Stomach (tissue), 9 donors: ENCODE results near the gene PDCD2L. TPM values are rescaled to one million over a fixed set of nuclear protein-coding genes. Genes with fewer than 3 reads are reported as not detected.

Experiments
- DNase-seq, 2 donors: peaks; one replicate each; pipeline versions ENCODE4 v3.0.0 to v3.0.0-alpha.2; 2013 to 2019
- H3K27ac ChIP-seq, 5 donors: fragments of 200-600 bp in 4 of 5; sonication (generic) in 4 of 5; one replicate each; pipeline ENCODE4 v1.5.1; 2013 to 2019; ENCODE audit warnings: mild to moderate bottlenecking in 1 of 5, moderate library complexity in 1 of 5
- H3K27me3 ChIP-seq, 3 donors: fragments of 200-600 bp; sonication (generic); one replicate each; pipeline ENCODE4 v1.5.1; 2017 to 2019; ENCODE audit warnings: mixed run types in 1 of 3
- H3K36me3 ChIP-seq, 4 donors: fragments of 200-600 bp; sonication (generic); 1 replicate in 3 of 4; 2 replicates in 1 of 4; pipeline ENCODE4 v1.5.1; 2016 to 2019
- H3K4me1 ChIP-seq, 4 donors: fragments of 200-600 bp; sonication (generic); one replicate each; pipeline ENCODE4 v1.5.1; 2016 to 2019
- H3K4me3 ChIP-seq, 4 donors: fragments of 200-600 bp; sonication (generic) in 3 of 4; one replicate each; pipeline ENCODE4 v1.5.1; 2016 to 2019; ENCODE audit warnings: mild to moderate bottlenecking in 1 of 4
- H3K9me3 ChIP-seq, 4 donors: fragments of 200-600 bp; sonication (generic); one replicate each; pipeline ENCODE4 v1.5.1; 2016 to 2019
- EP300 ChIP-seq: sonication (generic); formaldehyde crosslinking; IDR thresholded peaks from one replicate; pipeline ENCODE4 v1.6.1; 2017; ENCODE audit warnings: antibody characterized with exemption
- POLR2A ChIP-seq, 4 donors: fragments of 450-650 bp; IDR thresholded peaks; one replicate each; pipeline ENCODE4 v1.6.1; 2016; ENCODE audit warnings: antibody characterized with exemption in 4 of 4, control low read depth in 2 of 4, mild to moderate bottlenecking in 1 of 4, moderate library complexity in 1 of 4
- POLR2AphosphoS5 ChIP-seq, 3 donors: sonication (generic); formaldehyde crosslinking; IDR thresholded peaks; one replicate each; pipeline ENCODE4 v1.6.1; 2016; ENCODE audit warnings: antibody characterized with exemption in 3 of 3
- WGBS, 5 donors: extraction: QIAGEN DNeasy Blood & Tissue Kit in 3 of 5; methylation state at CpG; one replicate each; pipeline versions ENCODE4 v1.1.5 to v1.1.7; 2013 to 2018; 5-methylcytosine and 5-hydroxymethylcytosine counted together
- intact Hi-C: fragments of 100-400 bp; cut with DNase I; formaldehyde crosslinking; loops from one replicate; pipeline ENCODE4 v1.15.1; 2023; ENCODE audit warnings: low total_unique reads
- polyA plus RNA-seq, 3 donors: library from polyadenylated mRNA; stranded (reverse); fragments of 200-250 nt; gene quantifications; one replicate each; pipeline ENCODE4 v1.2.3, GENCODE V29; 2013
- total RNA-seq, 5 donors: library from RNA; depleted of rRNA; stranded (reverse); fragments of >200 nt; gene quantifications; one replicate each; pipeline versions ENCODE4 v1.1.0 to v1.2.3, GENCODE V29; 2014 to 2016
- TF ChIP-seq, protein P1 (sequence below), 7 experiments: fragments of 450-650 bp in 4 of 7; fragments of 200-600 bp in 3 of 7; sonication (generic) in 3 of 7; IDR thresholded peaks; one replicate each; pipeline ENCODE4 v1.5.1; 2016 to 2019; ENCODE audit warnings: antibody characterized with exemption in 7 of 7, control low read depth in 2 of 7, mild to moderate bottlenecking in 1 of 7
- donor health status: healthy with polysubstance abuse.
- donor health status: Bipolar disorder and iron deficiency.
- donor health status: healthy.

Gene PDCD2L
- total and polyA plus RNA-seq, 8 donors, result 4.6 to 33.5 (median 10.6) TPM

DNA sequence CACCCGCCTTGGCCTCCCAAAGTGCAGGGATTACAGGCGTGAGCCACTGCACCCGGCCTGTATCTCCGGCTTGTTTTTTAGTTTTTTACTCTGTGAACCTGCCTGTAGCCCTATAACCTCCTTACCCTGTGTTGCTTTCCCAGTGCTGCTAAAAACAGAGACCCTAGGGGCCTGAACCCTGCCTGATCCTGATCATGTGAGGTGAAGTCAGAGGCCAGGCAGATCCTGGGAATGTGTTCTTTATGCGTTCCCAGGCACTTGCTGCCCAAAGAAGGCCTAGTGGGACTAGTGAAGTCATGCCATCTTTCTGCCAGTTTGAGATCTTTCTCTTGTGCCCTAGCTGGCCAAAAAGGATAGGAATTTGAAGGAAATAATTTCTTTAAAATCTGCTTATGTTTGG is 28.6 kb downstream of the PDCD2L start:
- peak in 1 of 2 donors; percentile 10 for DNase-seq
- intact Hi-C loops, result no loop called here
- Histone ChIP-seq H3K4me3 (no peak overlapping the region), H3K9me3 (no peaks in the 10 kb centered on the region), H3K27me3 (no peaks in the 10 kb centered on the region), H3K27ac (peak overlapping the region in 3 of 5 donors; percentile 20 to 34 (median 25)), H3K4me1 (peaks cover 31 to 46% (median 39%) of the 10 kb centered on the region in 4 donors), H3K36me3 (peaks cover 43 to 55% (median 49%) of the 10 kb centered on the region in 4 donors)
- TF ChIP-seq, protein P1, sequence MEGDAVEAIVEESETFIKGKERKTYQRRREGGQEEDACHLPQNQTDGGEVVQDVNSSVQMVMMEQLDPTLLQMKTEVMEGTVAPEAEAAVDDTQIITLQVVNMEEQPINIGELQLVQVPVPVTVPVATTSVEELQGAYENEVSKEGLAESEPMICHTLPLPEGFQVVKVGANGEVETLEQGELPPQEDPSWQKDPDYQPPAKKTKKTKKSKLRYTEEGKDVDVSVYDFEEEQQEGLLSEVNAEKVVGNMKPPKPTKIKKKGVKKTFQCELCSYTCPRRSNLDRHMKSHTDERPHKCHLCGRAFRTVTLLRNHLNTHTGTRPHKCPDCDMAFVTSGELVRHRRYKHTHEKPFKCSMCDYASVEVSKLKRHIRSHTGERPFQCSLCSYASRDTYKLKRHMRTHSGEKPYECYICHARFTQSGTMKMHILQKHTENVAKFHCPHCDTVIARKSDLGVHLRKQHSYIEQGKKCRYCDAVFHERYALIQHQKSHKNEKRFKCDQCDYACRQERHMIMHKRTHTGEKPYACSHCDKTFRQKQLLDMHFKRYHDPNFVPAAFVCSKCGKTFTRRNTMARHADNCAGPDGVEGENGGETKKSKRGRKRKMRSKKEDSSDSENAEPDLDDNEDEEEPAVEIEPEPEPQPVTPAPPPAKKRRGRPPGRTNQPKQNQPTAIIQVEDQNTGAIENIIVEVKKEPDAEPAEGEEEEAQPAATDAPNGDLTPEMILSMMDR (IDR thresholded peaks at IDR 0.05), result no peak
- TF ChIP-seq EP300, result peak; percentile 50
- WGBS, 5 donors, result 69 to 85% (median 80%) methylated on average over 5 of the region's 5 CpGs

DNA sequence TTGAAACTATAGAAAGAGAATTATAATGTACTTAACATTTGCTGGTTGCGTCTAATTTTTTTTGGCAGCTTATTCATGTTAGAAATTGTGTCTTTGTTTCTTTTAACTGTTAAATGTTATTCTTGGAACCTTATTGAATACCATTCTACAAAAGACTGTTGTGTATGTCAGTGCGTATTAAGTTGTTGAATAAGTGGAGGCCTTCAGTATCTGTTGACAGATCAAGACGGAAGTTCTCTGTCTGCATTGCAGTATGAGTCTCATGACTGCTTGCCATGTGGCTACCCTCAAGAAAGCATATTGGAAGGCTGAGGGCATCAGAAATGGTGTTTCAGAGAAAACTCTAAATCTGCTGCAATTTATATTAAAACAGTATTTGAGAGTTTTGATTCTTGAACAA is 32.5 kb downstream of the PDCD2L start:
- Histone ChIP-seq H3K4me1 (peaks cover 2 to 16% (median 12%) of the 10 kb centered on the region in 4 donors), H3K27ac (no peak overlapping the region), H3K4me3 (no peak overlapping the region), H3K27me3 (no peaks in the 10 kb centered on the region), H3K9me3 (no peaks in the 10 kb centered on the region), H3K36me3 (peaks cover 67 to 94% (median 87%) of the 10 kb centered on the region in 4 donors)
- TF ChIP-seq, protein P1 (IDR thresholded peaks at IDR 0.05), result no peak
- TF ChIP-seq POLR2AphosphoS5 (IDR thresholded peaks at IDR 0.05), result no peak
- TF ChIP-seq EP300, result no peak
- no peak for TF ChIP-seq POLR2A (IDR thresholded peaks at IDR 0.05)
- intact Hi-C loops, result no loop called here
- WGBS, 5 donors, result 89 to 98% (median 93%) methylated on average over 3 of the region's 3 CpGs
- DNase-seq, result no peak

DNA sequence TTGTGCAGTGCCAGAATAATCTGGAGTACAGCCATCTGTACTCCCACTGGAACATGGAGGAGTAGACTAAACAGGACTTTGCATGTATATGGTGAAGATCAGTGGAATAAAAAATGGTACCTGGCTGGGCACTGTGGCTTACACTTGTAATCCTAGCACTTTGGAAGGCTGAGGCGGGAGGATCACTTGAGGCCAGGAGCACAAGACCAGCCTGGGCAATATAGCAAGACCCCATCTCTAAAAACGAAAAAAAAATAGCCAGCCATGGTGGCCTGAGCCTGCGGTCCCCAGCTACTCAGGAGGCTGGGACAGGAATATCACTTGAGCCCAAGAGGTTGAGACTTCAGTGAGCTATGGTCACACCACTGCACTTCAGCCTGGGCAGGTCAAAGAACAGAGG is 44.0 kb downstream of the PDCD2L start:
- no peak overlapping the region for H3K4me3 ChIP-seq
- WGBS, 5 donors, result 91 to 98% (median 96%) methylated on average over 3 of the region's 3 CpGs
- no peak for TF ChIP-seq POLR2AphosphoS5 (IDR thresholded peaks at IDR 0.05)
- TF ChIP-seq POLR2A (IDR thresholded peaks at IDR 0.05), result no peak
- TF ChIP-seq, protein P1 (IDR thresholded peaks at IDR 0.05), result no peak
- no peak for TF ChIP-seq EP300

DNA sequence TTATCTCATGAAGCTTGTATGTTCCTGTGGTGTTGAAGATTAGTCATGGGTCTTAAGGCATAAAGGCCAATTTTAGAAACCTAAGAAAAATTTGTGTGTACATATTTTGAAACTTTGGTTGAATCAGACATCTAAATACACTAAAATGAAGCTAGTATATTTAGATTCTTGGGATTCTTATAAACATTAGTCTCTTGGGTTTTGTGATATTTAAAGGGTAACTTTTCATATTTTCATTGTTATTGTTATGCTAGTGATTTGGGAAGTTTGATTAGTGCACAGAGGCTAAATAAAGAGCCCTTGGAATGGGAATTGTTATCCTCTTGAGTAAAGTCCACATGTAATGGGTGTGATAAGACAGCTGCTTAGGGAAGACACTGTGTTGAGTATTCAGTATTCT is 48.5 kb downstream of the PDCD2L start:
- H3K27me3 ChIP-seq, result no peaks in the 10 kb centered on the region
- intact Hi-C loops, result no loop called here
- H3K36me3 ChIP-seq, result peaks cover 45 to 98% (median 93%) of the 10 kb centered on the region in 4 donors
- peaks cover 0 to 3% (median 0%) of the 10 kb centered on the region in 4 donors for H3K4me1 ChIP-seq
- H3K27ac ChIP-seq, result no peak overlapping the region
- no peaks in the 10 kb centered on the region for H3K9me3 ChIP-seq
- no peak overlapping the region for H3K4me3 ChIP-seq
- TF ChIP-seq EP300 (no peak), POLR2AphosphoS5 (IDR thresholded peaks at IDR 0.05) (no peak)
- DNase-seq, result no peak

More for the DNA sequence above, 44.0 kb downstream of the PDCD2L start:
- Histone ChIP-seq H3K27ac (no peak overlapping the region), H3K27me3 (no peaks in the 10 kb centered on the region), H3K36me3 (peaks cover 58 to 100% (median 99%) of the 10 kb centered on the region in 4 donors), H3K9me3 (no peaks in the 10 kb centered on the region), H3K4me1 (no peaks in the 10 kb centered on the region)
- intact Hi-C loops, result no loop called here
- DNase-seq, result no peak

DNA sequence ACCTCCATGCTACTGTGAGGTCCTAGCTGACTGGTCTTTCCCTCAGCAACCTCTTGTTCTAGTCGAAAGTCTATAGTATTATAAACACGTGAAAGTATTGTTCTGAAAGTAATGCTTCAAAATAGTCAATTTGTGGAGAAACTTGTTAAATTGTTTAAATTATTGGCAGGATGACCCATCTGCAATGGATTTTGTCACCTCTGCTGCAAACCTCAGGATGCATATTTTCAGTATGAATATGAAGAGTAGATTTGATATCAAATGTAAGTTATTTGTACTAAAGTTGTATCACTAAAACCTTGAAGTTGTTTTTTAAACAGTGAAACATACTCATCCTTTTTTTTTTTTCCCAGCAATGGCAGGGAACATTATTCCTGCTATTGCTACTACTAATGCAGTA is 49.9 kb downstream of the PDCD2L start:
- no peak overlapping the region for H3K27ac ChIP-seq
- intact Hi-C loops, result no loop called here
- H3K4me3 ChIP-seq, result no peak overlapping the region
- H3K4me1 ChIP-seq, result peaks cover 2 to 10% (median 4%) of the 10 kb centered on the region in 4 donors
- 76 to 94% (median 81%) methylated on average over 2 of the region's 2 CpGs for WGBS, 5 donors
- DNase-seq, result no peak
- TF ChIP-seq EP300 (no peak), POLR2AphosphoS5 (IDR thresholded peaks at IDR 0.05) (no peak), POLR2A (IDR thresholded peaks at IDR 0.05) (no peak)
- TF ChIP-seq, protein P1 (IDR thresholded peaks at IDR 0.05), result no peak
- H3K27me3 ChIP-seq, result no peaks in the 10 kb centered on the region
- peaks cover 37 to 95% (median 90%) of the 10 kb centered on the region in 4 donors for H3K36me3 ChIP-seq
- no peaks in the 10 kb centered on the region for H3K9me3 ChIP-seq
